ENCODE results near the gene TTLL10.
"Not testable (repeated sequence)": the region's sequence is repeated elsewhere in the genome, so short reads cannot be mapped to it uniquely, and the experiment has no call there.

Gene TTLL10

DNA sequence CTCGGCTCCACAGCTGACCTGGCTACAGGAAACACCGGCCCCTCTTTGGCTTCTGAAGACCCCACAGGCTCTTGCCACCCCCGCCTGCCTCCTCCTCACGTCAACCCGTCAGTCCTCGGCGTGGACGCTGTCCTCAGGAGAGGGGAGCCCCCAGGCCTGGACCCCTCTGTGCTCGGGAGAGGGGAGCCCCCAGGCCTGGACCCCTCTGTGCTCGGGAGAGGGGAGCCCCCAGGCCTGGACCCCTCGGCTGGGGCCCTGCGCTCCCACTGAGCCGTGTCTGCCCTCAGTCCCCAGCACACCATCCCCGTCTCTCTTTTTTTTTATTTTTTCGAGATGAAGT lies 31.8 kb upstream of the TTLL10 start:
- no peak for DNase-seq

DNA sequence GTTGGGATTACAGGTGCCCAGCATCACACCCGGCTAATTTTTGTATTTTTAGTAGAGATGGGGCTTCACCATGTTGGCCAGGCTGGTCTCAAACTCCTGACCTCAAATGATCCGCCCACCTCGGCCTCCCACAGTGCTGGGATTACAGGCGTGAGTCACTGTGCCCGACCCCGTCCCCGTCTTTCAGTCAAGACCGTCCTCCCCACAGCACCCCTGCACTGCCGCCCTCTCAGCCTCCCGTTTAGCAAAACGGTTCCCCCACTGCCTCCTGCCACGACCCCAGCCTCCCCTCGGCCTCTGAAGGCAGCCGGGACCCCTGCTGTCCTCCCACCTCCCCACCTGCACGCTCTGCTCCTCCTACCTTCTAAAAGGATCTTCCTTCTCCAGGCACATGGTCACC lies 31.3 kb upstream of the TTLL10 start:
- not testable (repeated sequence) for DNase-seq

DNA sequence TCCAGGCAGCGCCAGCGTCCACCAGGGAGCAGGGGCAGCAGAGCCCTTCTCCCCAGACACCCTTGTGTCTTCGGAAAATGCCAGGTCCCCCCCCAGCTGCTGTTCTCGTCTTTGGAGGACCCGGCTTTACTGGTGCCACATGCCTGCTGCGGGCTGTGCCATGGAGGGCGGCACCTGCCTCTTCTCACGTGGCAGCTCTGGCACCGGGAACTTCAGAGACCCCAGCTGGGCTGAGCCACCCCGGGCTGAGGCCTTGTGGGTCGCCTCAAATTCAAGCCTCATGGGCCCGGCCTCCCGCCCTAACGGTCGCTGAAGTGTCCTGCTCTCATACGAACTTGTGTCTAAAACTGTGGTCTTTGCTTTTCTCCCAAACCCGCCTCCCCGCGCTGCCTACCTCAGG lies 30.8 kb upstream of the TTLL10 start:
- DNase-seq: no peak

GRCh38 chr1:1143636-1144035 lies 30.0 kb upstream of the TTLL10 start:
- DNase-seq: no peak

DNA sequence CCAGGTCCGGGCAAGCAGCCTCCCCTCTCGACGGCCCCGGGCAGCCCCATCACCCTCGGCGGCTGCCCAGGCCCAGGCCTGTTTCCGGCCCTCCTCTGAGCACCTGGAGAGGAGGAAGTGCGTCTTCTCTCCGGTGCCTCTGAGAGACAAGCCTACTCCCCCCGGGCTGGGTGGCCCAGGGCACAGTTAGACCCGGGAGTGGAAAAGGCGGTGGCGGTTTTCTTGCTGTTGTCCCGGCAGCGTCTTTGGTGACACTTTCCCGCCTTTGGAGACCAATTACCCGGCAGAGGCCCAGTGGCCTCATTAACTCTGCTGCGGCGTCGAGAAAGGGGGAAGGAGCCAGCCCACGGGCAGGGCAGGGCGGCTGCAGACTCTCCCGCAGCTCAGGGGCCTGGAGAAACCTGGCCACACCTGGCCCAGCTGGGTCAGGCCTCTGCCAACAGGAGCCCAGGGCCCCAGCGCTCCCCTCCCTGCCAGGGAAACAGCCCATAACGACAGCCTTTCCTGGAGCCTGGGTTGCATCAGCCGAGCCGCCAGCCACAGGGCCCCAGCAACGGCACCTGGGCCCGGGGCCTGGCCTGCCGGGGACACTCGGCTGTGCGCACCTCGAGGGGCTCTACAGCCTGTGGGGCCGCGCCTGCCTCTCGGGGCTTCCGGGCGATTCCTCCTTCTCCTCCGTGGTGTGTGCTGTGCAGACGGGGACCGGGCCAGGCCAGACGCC lies 29.4 kb upstream of the TTLL10 start:
- DNase-seq: no peak

DNA sequence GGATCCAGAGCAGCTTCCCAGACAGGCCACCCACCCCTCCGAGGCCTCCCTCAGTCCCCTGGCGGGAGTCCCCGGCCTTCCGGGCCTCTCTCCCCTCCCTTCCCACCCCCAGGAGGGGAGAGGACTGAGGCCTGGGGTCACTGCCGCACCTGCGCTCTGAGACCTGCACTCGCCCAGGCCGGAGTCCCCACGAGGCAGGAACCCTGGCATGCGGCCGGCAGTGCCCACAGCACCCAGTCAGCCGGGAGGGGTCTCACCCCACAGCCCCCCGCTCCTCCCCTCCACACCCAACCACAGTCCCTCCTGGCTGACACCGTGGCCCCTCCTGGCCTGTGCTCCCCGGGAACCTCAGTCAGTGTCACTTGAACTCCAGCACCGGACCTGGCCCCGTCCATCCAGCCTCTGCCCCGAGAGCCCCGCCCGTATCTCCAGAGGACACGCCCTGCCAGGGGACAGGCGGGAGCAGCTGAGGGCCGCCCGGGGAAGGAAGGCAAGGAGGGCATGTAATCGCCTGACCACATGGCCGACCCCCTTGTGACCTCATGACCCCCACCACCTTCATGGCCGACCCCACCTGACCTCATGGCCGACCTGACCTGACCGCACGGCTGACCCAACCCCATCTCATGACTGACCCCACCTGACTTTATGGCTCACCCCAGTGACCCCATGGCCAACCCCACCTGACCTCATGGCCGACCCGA lies 28.7 kb upstream of the TTLL10 start:
- no peak for DNase-seq

DNA sequence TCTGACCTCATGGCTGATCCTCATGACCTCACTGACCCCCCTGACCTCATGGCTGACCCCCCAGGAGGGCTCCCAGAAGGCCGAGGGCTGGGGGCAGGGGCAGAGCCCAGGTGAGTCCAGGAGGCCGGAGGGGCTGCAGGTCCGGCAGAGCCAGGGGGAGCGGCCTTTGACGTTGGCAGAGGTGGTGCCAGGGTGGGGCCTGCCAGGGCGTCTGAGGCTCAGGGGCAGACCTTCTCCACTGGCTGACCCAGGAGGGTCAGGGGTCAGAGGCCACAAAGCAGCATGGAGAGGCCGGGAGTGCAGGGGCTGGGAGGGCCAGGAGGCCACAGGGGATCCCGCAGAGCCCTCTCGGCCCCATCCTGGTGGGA lies 28.1 kb upstream of the TTLL10 start:
- no peak for DNase-seq

DNA sequence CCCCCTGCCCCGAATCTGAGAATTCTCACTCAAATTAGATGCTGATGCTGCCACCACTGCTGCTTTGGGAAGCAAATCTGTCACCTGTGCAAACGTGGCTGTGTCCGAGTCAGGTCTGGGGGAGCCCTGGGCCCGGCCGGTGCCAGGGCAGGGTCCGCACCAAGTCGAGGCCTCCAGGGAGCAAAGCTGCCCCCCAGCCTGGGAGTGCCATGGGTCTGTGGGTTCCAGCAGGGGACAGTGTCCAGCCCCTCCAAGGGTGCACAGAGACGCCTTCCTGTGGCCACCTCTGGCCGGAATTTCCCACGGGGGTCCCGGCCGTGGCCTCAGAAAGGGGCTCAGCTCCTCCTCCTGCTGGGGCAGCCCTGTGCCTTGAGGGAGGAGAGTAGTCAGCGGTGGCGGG lies 27.7 kb upstream of the TTLL10 start:
- DNase-seq: no peak

- no peak for DNase-seq
Measured at GRCh38 chr1:1146596-1146995, 27.1 kb upstream of the TTLL10 start.

DNA sequence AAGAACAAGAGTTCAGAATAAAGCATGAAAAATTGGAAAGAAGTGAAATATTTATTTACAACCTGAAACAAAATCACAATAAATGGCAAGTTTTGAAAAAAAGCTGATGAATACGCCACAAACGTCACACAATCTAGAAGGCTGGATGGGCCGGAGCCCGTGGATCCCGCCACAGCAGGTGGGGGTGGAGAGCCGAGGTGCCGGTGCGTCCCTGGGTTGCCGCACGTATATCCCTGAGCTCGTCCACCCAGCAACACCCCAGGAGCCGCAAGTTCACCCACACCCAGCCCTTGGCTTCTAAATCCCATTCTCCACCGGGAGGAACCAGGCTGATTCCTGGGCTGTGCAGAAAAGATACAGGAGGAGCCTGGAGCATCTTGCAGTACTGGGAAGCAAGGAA lies 25.6 kb upstream of the TTLL10 start:
- no peak for DNase-seq

DNA sequence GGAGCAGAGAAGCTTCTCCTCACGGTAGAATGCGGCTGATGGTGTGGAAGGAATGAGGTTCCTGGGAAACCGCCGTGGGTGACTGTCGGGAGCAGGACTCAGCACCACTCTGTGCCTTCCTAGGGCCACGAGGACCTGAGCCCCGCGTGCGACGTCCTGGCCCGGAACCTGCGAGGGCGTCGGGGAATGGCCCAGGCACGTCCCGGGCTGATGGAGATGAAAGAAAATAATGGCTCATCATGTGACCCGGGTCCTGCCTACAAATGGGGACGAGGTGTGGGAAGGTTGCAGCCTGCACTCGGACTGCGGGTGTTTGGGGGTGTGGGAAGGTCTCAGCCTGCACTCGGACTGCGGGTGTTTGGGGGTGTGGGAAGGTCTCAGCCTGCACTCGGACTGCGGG lies 25.1 kb upstream of the TTLL10 start:
- no peak for DNase-seq

GRCh38 chr1:1149416-1149815 lies 24.3 kb upstream of the TTLL10 start:
- no peak for DNase-seq

GRCh38 chr1:1150100-1150499 lies 23.6 kb upstream of the TTLL10 start:
- DNase-seq: no peak

GRCh38 chr1:1151306-1151705 lies 22.4 kb upstream of the TTLL10 start:
- no peak for DNase-seq

DNA sequence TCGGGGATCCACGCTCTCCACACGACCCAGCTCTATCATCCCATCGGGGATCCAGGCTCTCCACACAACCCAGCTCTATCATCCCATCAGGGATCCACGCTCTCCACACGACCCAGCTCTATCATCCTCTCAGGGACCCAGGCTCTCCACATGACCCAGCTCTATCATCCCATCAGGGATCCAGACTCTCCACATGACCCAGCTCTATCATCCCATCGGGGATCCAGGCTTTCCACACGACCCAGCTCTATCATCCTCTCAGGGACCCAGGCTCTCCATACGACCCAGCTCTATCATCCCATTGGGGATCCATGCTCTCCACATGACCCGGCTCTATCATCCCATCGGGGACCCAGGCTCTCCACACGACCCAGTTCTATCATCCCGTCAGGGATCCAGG lies 21.2 kb upstream of the TTLL10 start:
- DNase-seq: not testable (repeated sequence)

DNA sequence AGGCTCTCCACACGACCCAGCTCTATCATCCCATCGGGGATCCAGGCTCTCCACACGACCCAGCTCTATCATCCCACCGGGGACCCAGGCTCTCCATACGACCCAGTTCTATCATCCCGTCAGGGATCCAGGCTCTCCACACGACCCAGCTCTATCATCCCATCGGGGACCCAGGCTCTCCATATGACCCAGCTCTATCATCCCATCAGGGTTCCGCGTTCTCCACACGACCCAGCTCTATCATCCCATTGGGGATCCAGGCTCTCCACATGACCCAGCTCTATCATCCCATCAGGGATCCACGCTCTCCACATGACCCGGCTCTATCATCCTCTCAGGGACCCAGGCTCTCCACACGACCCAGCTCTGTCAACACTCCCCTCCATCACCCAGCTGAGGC lies 20.5 kb upstream of the TTLL10 start:
- DNase-seq: not testable (repeated sequence)

- DNase-seq: no peak
Measured at GRCh38 chr1:1153874-1154273, 19.8 kb upstream of the TTLL10 start.

DNA sequence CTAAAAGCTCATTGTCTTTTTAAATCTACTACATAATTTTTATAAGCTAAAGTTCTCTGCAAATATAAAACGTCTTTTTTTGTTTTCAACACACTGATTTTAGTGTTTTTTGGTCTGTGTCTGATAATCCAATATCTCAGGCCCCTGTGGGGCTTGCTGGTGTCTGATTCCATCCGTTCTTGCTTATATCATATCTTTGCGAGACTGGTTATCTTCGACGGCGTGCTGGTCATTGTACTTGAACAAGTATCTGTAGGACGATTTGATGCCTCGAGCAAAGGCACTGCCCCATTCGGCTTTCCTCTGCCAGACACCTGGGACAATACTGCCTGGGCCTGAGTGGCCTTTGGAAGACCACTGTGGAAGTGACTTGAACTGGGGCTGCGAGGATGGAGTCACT lies 18.4 kb upstream of the TTLL10 start:
- DNase-seq: no peak

DNA sequence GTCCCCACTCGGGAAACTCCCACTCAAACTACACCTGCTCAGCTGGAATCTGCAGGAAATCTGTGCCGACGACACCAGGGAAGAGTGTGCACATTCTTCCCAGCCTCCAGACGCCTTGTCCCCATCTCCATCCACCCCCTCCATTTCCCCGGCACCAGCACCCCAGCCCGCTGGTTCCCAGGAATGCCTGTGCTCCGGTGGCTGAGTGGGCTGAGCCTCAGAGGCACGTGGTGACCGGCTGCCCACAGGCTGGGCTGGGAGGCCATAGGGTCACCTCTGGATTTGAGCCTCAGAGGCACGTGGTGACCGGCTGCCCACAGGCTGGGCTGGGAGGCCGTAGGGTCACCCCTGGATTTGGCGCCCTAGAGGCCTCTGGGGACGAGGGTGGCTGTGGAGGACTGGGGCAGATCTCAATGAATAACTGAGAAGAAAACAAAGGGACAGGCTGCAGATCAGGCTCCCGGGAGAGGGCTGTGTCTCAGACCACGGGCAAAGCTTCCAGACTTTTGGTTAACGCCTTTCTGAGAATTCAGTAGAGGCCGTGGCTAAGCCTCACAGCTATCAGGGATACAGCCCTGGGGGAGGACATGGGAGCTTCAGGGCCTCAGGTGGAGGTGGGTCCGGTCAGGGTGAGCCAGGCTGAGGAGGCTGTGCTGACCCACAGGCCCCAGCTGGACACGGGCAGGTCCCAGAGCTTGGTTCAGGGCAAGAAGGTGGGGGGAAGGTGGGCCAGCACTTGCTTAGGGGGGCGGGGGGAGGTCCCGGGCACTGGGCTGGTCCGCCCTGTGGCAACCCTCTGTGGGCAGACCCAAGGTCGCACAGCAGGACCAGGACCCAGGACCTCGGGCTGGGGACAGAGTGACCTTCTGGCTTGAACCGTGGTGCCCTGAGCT lies 17.3 kb upstream of the TTLL10 start:
- no peak for DNase-seq

- DNase-seq: no peak
Measured at GRCh38 chr1:1157033-1157365, 16.7 kb upstream of the TTLL10 start.

DNA sequence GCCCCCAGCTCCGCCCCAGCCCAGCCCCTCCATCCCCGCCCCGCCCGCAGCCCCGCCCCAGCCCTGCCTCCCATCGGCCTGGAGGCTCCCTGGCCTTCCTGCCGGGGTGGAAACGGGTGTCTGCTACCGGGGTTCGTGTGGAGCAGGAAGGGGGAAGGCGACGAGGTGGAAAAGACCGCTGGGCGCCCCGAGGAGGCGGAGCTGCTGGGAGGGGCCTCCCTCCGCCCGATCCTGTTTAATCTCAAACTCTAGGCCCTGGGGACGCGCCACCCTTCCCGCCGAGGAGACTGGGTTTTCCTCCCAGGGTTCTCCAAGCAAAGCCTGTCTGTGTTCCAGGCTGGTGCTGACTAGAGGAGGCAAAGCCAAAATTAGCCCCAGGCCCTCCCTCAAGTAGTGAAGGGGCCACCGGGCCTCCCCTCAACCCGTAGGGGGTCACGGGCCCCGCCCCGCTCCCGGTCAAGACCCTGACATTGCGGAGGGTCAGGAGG lies 16.2 kb upstream of the TTLL10 start:
- peak; percentile 90 for DNase-seq

- peak; percentile 27 for DNase-seq
Measured at GRCh38 chr1:1157914-1158710, 15.6 kb upstream of the TTLL10 start.

All from fibroblast of skin of scalp (primary cell).